OCI-LY1 (cell line): ENCODE measurements around the gene TPST2.

Experiments used
- H2AFZ ChIP-seq: fragments of 200-600 bp; sonication (generic), shearing (Covaris generic); 2 replicates; pipeline ENCODE4 v1.6.0; 2014; ENCODE audit warnings: antibody characterized with exemption, mild to moderate bottlenecking, low read length
- H3F3A ChIP-seq: fragments of 200-600 bp; sonication (generic), shearing (Covaris generic); 2 replicates; pipeline ENCODE4 v1.6.0; 2014; ENCODE audit warnings: mild to moderate bottlenecking, antibody characterized with exemption, low read length, moderate library complexity; ENCODE audit not compliant: insufficient read depth
- H3K27ac ChIP-seq: fragments of 200-600 bp; sonication (generic); 2 replicates; pipeline ENCODE4 v1.5.1; 2014; ENCODE audit warnings: low read length, mixed run types, mild to moderate bottlenecking, low read depth; ENCODE audit not compliant: poor library complexity, severe bottlenecking
- H3K27me3 ChIP-seq: fragments of 200-600 bp; sonication (generic); 2 replicates; pipeline ENCODE4 v1.6.0; 2014; ENCODE audit warnings: antibody characterized with exemption, mild to moderate bottlenecking, low read length, moderate library complexity; ENCODE audit not compliant: insufficient read depth
- H3K36me3 ChIP-seq: fragments of 200-600 bp; sonication (generic); 2 replicates; pipeline ENCODE4 v1.6.1; 2014; ENCODE audit warnings: mild to moderate bottlenecking, antibody characterized with exemption, low read length, moderate library complexity, mixed read lengths; ENCODE audit not compliant: insufficient read depth
- H3K4me1 ChIP-seq: fragments of 200-600 bp; sonication (generic); 2 replicates; pipeline ENCODE4 v1.5.1; 2014; ENCODE audit warnings: mild to moderate bottlenecking, low read length, moderate library complexity; ENCODE audit not compliant: insufficient read depth, severe bottlenecking
- H3K4me2 ChIP-seq: fragments of 200-600 bp; sonication (generic), shearing (Covaris generic); 2 replicates; pipeline ENCODE4 v1.6.1; 2014; ENCODE audit warnings: low read length
- H3K4me3 ChIP-seq: fragments of 200-600 bp; sonication (generic); 2 replicates; pipeline ENCODE4 v1.5.1; 2014; ENCODE audit warnings: low read length, low read depth, mild to moderate bottlenecking, mixed read lengths; ENCODE audit not compliant: poor library complexity, severe bottlenecking
- H3K79me2 ChIP-seq: fragments of 200-600 bp; shearing (Covaris generic); 2 replicates; pipeline ENCODE4 v1.6.1; 2016; ENCODE audit warnings: mixed run types, low read length, mixed read lengths; ENCODE audit not compliant: insufficient read depth
- H3K9ac ChIP-seq: fragments of 200-600 bp; sonication (generic), shearing (Covaris generic); 2 replicates; pipeline ENCODE4 v1.6.1; 2014; ENCODE audit warnings: mild to moderate bottlenecking, low read length, mixed read lengths
- H3K9me2 ChIP-seq: fragments of 200-600 bp; sonication (generic), shearing (Covaris generic); 2 replicates; pipeline ENCODE4 v1.6.1; 2014; ENCODE audit warnings: low read depth, mild to moderate bottlenecking, low read length, mixed read lengths
- H3K9me3 ChIP-seq: fragments of 200-600 bp; shearing (Covaris generic); 2 replicates; pipeline ENCODE4 v1.6.1; 2014; ENCODE audit warnings: low read length, mixed read lengths
- H4K20me1 ChIP-seq: fragments of 200-600 bp; sonication (generic), shearing (Covaris generic); 2 replicates; pipeline ENCODE4 v1.6.0; 2016; ENCODE audit warnings: mild to moderate bottlenecking, low read length; ENCODE audit not compliant: insufficient read depth
- CTCF ChIP-seq: fragments of 200-600 bp; sonication (generic), shearing (Covaris generic); IDR thresholded peaks from 2 replicates; pipeline ENCODE4 v1.5.1; 2017; ENCODE audit warnings: mild to moderate bottlenecking, antibody characterized with exemption, low read length, moderate library complexity, mixed read lengths
- EZH2 ChIP-seq: fragments of 200-600 bp; sonication (generic), shearing (Covaris generic); IDR thresholded peaks from 2 replicates; pipeline ENCODE4 v1.8.0; 2017; ENCODE audit warnings: borderline replicate concordance, mixed run types, mild to moderate bottlenecking, antibody characterized with exemption, low read length, moderate library complexity, mixed read lengths

Gene TPST2

GRCh38 chr22:26604368-26604767 lies 14.4 kb upstream of the TPST2 start:
- Histone ChIP-seq H2AFZ (no peak overlapping the region), H3K9me2 (no peaks in the 10 kb centered on the region), H3K27me3 (no peaks in the 10 kb centered on the region), H3K9ac (no peak overlapping the region), H3K9me3 (no peaks in the 10 kb centered on the region), H3K4me2 (no peak overlapping the region), H3F3A (no peaks in the 10 kb centered on the region), H3K27ac (no peak overlapping the region), H3K4me1 (peaks cover 9% of the 10 kb centered on the region), H4K20me1 (no peaks in the 10 kb centered on the region), H3K36me3 (no peaks in the 10 kb centered on the region), H3K4me3 (no peak overlapping the region), H3K79me2 (no peaks in the 10 kb centered on the region)
- no peak; the same call in 1 of the 2 replicates for TF ChIP-seq CTCF
- TF ChIP-seq EZH2: no peak

DNA sequence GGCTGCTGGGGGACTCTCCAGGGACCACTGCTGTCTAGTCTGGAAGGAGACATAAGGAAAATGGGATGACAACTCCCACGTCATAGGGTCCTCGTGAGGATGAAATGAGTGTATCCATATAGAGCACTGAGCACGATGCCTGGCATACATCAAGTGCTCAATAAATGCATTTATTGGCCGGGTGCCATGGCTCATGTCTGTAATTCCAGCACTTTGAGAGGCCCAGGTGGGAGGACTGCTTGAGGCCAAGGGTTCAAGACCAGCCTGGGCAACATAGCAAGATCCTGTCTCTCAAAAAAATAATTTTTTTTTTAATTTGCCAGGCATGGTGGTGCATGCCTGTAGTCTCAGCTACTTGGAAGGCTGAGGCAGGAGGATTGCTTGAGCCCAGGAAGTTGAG lies 12.2 kb upstream of the TPST2 start:
- Histone ChIP-seq H3K36me3 (no peaks in the 10 kb centered on the region), H4K20me1 (no peaks in the 10 kb centered on the region), H3K27ac (no peak overlapping the region), H3K9me3 (no peaks in the 10 kb centered on the region), H3K4me1 (no peaks in the 10 kb centered on the region), H3K9ac (no peak overlapping the region), H3K9me2 (no peaks in the 10 kb centered on the region), H3K79me2 (no peaks in the 10 kb centered on the region), H3K4me2 (no peak overlapping the region), H3F3A (no peaks in the 10 kb centered on the region), H2AFZ (no peak overlapping the region), H3K4me3 (no peak overlapping the region), H3K27me3 (no peaks in the 10 kb centered on the region)
- TF ChIP-seq EZH2: no peak
- no peak for TF ChIP-seq CTCF

GRCh38 chr22:26601726-26602125 lies 11.8 kb upstream of the TPST2 start:
- no peak overlapping the region for H3K27ac ChIP-seq
- no peaks in the 10 kb centered on the region for H3K4me1 ChIP-seq
- no peaks in the 10 kb centered on the region for H3K79me2 ChIP-seq
- H4K20me1 ChIP-seq: no peaks in the 10 kb centered on the region
- no peak overlapping the region for H3K9ac ChIP-seq
- no peaks in the 10 kb centered on the region for H3F3A ChIP-seq
- no peaks in the 10 kb centered on the region for H3K9me3 ChIP-seq
- TF ChIP-seq CTCF (no peak), EZH2 (no peak)
- H3K4me3 ChIP-seq: no peak overlapping the region
- H2AFZ ChIP-seq: no peak overlapping the region
- no peaks in the 10 kb centered on the region for H3K27me3 ChIP-seq
- no peak overlapping the region for H3K4me2 ChIP-seq
- no peaks in the 10 kb centered on the region for H3K9me2 ChIP-seq
- no peaks in the 10 kb centered on the region for H3K36me3 ChIP-seq
